HepG2 (cell line): ENCODE data around the gene SRP68. TPM values are rescaled to one million over a fixed set of nuclear protein-coding genes. Genes with fewer than 3 reads are reported as not detected.

Experiments used
- ARNT ChIP-seq: fragments of 450-650 bp; IDR thresholded peaks from 2 replicates; pipeline ENCODE4 v1.6.1; 2017
- CHD4 ChIP-seq: fragments of 200-600 bp; sonication (generic); IDR thresholded peaks from 2 replicates; pipeline ENCODE4 v1.7.0; 2017; ENCODE audit warnings: mild to moderate bottlenecking, low read length, borderline replicate concordance
- FOXC1 ChIP-seq: sonication (generic); formaldehyde crosslinking; IDR thresholded peaks from 2 replicates; pipeline ENCODE4 v1.8.0; 2022; ENCODE audit warnings: mild to moderate bottlenecking, missing genetic modification reagents, borderline replicate concordance
- GABPB1 ChIP-seq: IDR thresholded peaks from 2 replicates; pipeline ENCODE4 v1.6.1; 2016; ENCODE audit warnings: mild to moderate bottlenecking, missing genetic modification reagents, moderate library complexity, missing compliant biosample characterization
- HDAC2 ChIP-seq: sonication (generic); formaldehyde crosslinking; IDR thresholded peaks from 2 replicates; pipeline ENCODE4 v1.4.0; 2020; ENCODE audit warnings: missing genetic modification reagents
- HOXD1 ChIP-seq: sonication (generic); formaldehyde crosslinking; IDR thresholded peaks from 2 replicates; pipeline ENCODE4 v1.5.0; 2020; ENCODE audit warnings: missing genetic modification reagents
- NFIC ChIP-seq: IDR thresholded peaks from 2 replicates; pipeline ENCODE4 v1.6.1; 2012; ENCODE audit warnings: mild to moderate bottlenecking, low read length, inconsistent platforms
- PAF1 ChIP-seq: IDR thresholded peaks from 2 replicates; pipeline ENCODE4 v1.6.1; 2016; ENCODE audit warnings: missing genetic modification reagents, missing compliant biosample characterization
- POGZ ChIP-seq: sonication (generic); formaldehyde crosslinking; IDR thresholded peaks from 2 replicates; pipeline ENCODE4 v1.4.0; 2020; ENCODE audit warnings: mild to moderate bottlenecking, missing genetic modification reagents
- RARG ChIP-seq: sonication (generic); formaldehyde crosslinking; IDR thresholded peaks from 2 replicates; pipeline ENCODE4 v1.4.0; 2020; ENCODE audit warnings: low read depth, mild to moderate bottlenecking, missing genetic modification reagents
- RXRB ChIP-seq: IDR thresholded peaks from 2 replicates; pipeline ENCODE4 v1.6.1; 2016; ENCODE audit warnings: borderline replicate concordance, missing genetic modification reagents, missing compliant biosample characterization
- SRY ChIP-seq: sonication (generic); formaldehyde crosslinking; IDR thresholded peaks from 2 replicates; pipeline ENCODE4 v1.8.0; 2022; ENCODE audit warnings: mild to moderate bottlenecking, missing genetic modification reagents
- TEAD3 ChIP-seq: optimal IDR thresholded peaks from 2 replicates; pipeline ENCODE3; 2016; ENCODE audit warnings: borderline replicate concordance
- THYN1 ChIP-seq: sonication (generic); formaldehyde crosslinking; IDR thresholded peaks from 2 replicates; pipeline ENCODE4 v1.8.1; 2023; ENCODE audit warnings: low read depth, mild to moderate bottlenecking, moderate library complexity, missing genetic modification reagents, borderline replicate concordance
- TOE1 ChIP-seq: sonication (generic); formaldehyde crosslinking; IDR thresholded peaks from 2 replicates; pipeline ENCODE4 v1.4.0; 2020; ENCODE audit warnings: mild to moderate bottlenecking, missing genetic modification reagents
- ZMYM3 ChIP-seq: sonication (generic); formaldehyde crosslinking; IDR thresholded peaks from 2 replicates; pipeline ENCODE4 v1.5.1; 2020; ENCODE audit warnings: mild to moderate bottlenecking, missing genetic modification reagents
- ZNF253 ChIP-seq: sonication (generic); formaldehyde crosslinking; IDR thresholded peaks from 2 replicates; pipeline ENCODE4 v1.8.0; 2022; ENCODE audit warnings: mild to moderate bottlenecking, missing genetic modification reagents, borderline replicate concordance
- ZNF468 ChIP-seq: sonication (generic); formaldehyde crosslinking; IDR thresholded peaks from 2 replicates; pipeline ENCODE4 v1.8.0; 2022; ENCODE audit warnings: mild to moderate bottlenecking, moderate library complexity, missing genetic modification reagents
- ZNF749 ChIP-seq: sonication (generic); formaldehyde crosslinking; IDR thresholded peaks from 2 replicates; pipeline ENCODE4 v1.8.0; 2022; ENCODE audit warnings: mild to moderate bottlenecking, missing genetic modification reagents, moderate library complexity, borderline replicate concordance
- polyA plus RNA-seq, 8 experiments: library from polyadenylated mRNA; depleted of rRNA in 3 of 8; stranded (reverse) in 7 of 8; unstranded in 1 of 8; fragments of >200 nt; fragmentation: Illumina TruSeq in 4 of 8; extraction: Trizol in 4 of 8; gene quantifications; 2 replicates each; pipeline versions ENCODE4 v1.2.1 to v1.2.3, GENCODE V29; 2011 to 2016; ENCODE audit warnings: low read depth in 4 of 8, missing spikeins in 1 of 8, mixed read lengths in 1 of 8; ENCODE audit not compliant: insufficient read depth in 1 of 8
- total RNA-seq, 5 experiments: library from RNA; depleted of rRNA; stranded (reverse); fragments of >200 nt; fragmentation: Illumina TruSeq; extraction: Trizol; gene quantifications; 2 replicates each; pipeline ENCODE4 v1.2.3, GENCODE V29; 2016; ENCODE audit warnings: low read depth in 1 of 5
- TF ChIP-seq, protein P1 (sequence below): IDR thresholded peaks from 2 replicates; pipeline ENCODE4 v1.6.1; 2016; ENCODE audit warnings: missing genetic modification reagents, missing compliant biosample characterization
- TF ChIP-seq, protein P2 (sequence below): sonication (generic); formaldehyde crosslinking; IDR thresholded peaks from 2 replicates; pipeline ENCODE4 v1.4.0; 2020; ENCODE audit warnings: mild to moderate bottlenecking, missing genetic modification reagents, borderline replicate concordance
- TF ChIP-seq, protein P3 (sequence below): sonication (generic); formaldehyde crosslinking; IDR thresholded peaks from 2 replicates; pipeline ENCODE4 v1.4.0; 2020; ENCODE audit warnings: missing genetic modification reagents, borderline replicate concordance
- TF ChIP-seq, protein P4 (sequence below): sonication (generic); formaldehyde crosslinking; IDR thresholded peaks from 2 replicates; pipeline ENCODE4 v1.4.0; 2020; ENCODE audit warnings: mild to moderate bottlenecking, missing genetic modification reagents
- TF ChIP-seq, protein P5 (sequence below): sonication (generic); formaldehyde crosslinking; IDR thresholded peaks from 2 replicates; pipeline ENCODE4 v1.4.0; 2020; ENCODE audit warnings: missing genetic modification reagents

The SRP68 gene
- total and polyA plus RNA-seq, 2 of the 13 experiments (the other 11 are each of a cell fraction or from before 2014, with no cell fraction given), result 39.8 to 74.3 TPM

DNA sequence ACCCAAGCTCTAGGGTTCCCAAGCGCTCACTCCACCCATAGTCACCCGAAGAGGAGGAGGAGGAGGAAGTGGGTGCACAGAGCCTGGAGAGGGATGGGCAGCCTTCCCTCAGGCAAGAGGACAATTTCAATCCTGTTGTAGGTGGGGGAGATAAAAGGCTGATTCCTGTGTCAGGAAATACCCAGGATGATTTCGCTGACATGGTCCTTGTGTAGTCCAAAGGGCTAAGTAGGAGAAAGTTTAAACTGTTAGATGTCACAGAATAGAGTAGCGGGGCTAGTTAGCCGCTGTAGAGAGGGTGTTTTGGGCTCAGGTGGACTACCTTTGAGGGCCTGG, 32.5 kb upstream of the SRP68 start (continued):
- TF ChIP-seq HOXD1 (CRISPR knock-in tag) (no peak), GABPB1 (no peak), POGZ (CRISPR knock-in tag) (no peak), TEAD3 (CRISPR knock-in tag) (peak; percentile 44), ZNF253 (no peak), ZMYM3 (CRISPR knock-in tag) (0 out of 2 replicates have a peak, but pooled peaks have one; percentile 18), NFIC (no peak), ZNF749 (CRISPR knock-in tag) (no peak), HDAC2 (CRISPR knock-in tag) (no peak), THYN1 (CRISPR knock-in tag) (no peak), RXRB (CRISPR knock-in tag) (peak; percentile 72; the same call in 1 of the 2 replicates), TOE1 (CRISPR knock-in tag) (no peak), PAF1 (CRISPR knock-in tag) (no peak), ARNT (no peak), CHD4 (no peak), SRY (CRISPR knock-in tag) (no peak), RARG (CRISPR knock-in tag) (no peak), FOXC1 (no peak), ZNF468 (CRISPR knock-in tag) (no peak)
- TF ChIP-seq, protein P1, sequence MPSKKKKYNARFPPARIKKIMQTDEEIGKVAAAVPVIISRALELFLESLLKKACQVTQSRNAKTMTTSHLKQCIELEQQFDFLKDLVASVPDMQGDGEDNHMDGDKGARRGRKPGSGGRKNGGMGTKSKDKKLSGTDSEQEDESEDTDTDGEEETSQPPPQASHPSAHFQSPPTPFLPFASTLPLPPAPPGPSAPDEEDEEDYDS (CRISPR knock-in tag), result no peak
- TF ChIP-seq, protein P2, sequence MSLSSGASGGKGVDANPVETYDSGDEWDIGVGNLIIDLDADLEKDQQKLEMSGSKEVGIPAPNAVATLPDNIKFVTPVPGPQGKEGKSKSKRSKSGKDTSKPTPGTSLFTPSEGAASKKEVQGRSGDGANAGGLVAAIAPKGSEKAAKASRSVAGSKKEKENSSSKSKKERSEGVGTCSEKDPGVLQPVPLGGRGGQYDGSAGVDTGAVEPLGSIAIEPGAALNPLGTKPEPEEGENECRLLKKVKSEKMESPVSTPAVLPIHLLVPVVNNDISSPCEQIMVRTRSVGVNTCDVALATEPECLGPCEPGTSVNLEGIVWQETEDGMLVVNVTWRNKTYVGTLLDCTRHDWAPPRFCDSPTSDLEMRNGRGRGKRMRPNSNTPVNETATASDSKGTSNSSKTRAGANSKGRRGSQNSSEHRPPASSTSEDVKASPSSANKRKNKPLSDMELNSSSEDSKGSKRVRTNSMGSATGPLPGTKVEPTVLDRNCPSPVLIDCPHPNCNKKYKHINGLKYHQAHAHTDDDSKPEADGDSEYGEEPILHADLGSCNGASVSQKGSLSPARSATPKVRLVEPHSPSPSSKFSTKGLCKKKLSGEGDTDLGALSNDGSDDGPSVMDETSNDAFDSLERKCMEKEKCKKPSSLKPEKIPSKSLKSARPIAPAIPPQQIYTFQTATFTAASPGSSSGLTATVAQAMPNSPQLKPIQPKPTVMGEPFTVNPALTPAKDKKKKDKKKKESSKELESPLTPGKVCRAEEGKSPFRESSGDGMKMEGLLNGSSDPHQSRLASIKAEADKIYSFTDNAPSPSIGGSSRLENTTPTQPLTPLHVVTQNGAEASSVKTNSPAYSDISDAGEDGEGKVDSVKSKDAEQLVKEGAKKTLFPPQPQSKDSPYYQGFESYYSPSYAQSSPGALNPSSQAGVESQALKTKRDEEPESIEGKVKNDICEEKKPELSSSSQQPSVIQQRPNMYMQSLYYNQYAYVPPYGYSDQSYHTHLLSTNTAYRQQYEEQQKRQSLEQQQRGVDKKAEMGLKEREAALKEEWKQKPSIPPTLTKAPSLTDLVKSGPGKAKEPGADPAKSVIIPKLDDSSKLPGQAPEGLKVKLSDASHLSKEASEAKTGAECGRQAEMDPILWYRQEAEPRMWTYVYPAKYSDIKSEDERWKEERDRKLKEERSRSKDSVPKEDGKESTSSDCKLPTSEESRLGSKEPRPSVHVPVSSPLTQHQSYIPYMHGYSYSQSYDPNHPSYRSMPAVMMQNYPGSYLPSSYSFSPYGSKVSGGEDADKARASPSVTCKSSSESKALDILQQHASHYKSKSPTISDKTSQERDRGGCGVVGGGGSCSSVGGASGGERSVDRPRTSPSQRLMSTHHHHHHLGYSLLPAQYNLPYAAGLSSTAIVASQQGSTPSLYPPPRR (CRISPR knock-in tag), result no peak
- TF ChIP-seq, protein P3, sequence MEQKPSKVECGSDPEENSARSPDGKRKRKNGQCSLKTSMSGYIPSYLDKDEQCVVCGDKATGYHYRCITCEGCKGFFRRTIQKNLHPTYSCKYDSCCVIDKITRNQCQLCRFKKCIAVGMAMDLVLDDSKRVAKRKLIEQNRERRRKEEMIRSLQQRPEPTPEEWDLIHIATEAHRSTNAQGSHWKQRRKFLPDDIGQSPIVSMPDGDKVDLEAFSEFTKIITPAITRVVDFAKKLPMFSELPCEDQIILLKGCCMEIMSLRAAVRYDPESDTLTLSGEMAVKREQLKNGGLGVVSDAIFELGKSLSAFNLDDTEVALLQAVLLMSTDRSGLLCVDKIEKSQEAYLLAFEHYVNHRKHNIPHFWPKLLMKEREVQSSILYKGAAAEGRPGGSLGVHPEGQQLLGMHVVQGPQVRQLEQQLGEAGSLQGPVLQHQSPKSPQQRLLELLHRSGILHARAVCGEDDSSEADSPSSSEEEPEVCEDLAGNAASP, result no peak
- TF ChIP-seq, protein P4, sequence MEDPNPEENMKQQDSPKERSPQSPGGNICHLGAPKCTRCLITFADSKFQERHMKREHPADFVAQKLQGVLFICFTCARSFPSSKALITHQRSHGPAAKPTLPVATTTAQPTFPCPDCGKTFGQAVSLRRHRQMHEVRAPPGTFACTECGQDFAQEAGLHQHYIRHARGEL (CRISPR knock-in tag), result no peak
- TF ChIP-seq, protein P5, sequence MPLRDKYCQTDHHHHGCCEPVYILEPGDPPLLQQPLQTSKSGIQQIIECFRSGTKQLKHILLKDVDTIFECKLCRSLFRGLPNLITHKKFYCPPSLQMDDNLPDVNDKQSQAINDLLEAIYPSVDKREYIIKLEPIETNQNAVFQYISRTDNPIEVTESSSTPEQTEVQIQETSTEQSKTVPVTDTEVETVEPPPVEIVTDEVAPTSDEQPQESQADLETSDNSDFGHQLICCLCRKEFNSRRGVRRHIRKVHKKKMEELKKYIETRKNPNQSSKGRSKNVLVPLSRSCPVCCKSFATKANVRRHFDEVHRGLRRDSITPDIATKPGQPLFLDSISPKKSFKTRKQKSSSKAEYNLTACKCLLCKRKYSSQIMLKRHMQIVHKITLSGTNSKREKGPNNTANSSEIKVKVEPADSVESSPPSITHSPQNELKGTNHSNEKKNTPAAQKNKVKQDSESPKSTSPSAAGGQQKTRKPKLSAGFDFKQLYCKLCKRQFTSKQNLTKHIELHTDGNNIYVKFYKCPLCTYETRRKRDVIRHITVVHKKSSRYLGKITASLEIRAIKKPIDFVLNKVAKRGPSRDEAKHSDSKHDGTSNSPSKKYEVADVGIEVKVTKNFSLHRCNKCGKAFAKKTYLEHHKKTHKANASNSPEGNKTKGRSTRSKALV (CRISPR knock-in tag), result no peak
